HepG2 (cell line): Measurements from ENCODE around the gene LTB4R. TPM values are rescaled to one million over a fixed set of nuclear protein-coding genes. Genes with fewer than 3 reads are reported as not detected.
A peak's percentile ranks its signal among the peaks of the same experiment; 100 is the strongest.

ENCODE experiments used
- BRF2 ChIP-seq: sonication (generic); formaldehyde crosslinking; IDR thresholded peaks from 2 replicates; pipeline ENCODE4 v1.8.1; 2022; ENCODE audit warnings: mild to moderate bottlenecking, missing genetic modification reagents
- CREBL2 ChIP-seq: sonication (generic); formaldehyde crosslinking; IDR thresholded peaks from 2 replicates; pipeline ENCODE4 v1.8.1; 2023; ENCODE audit warnings: missing genetic modification reagents, mild to moderate bottlenecking, borderline replicate concordance
- DMAP1 ChIP-seq: IDR thresholded peaks from 2 replicates; pipeline ENCODE4 v1.6.1; 2016
- E2F2 ChIP-seq: sonication (generic); formaldehyde crosslinking; IDR thresholded peaks from 2 replicates; pipeline ENCODE4 v1.4.0; 2020; ENCODE audit warnings: missing genetic modification reagents, borderline replicate concordance
- EED ChIP-seq: sonication (generic); formaldehyde crosslinking; IDR thresholded peaks from 2 replicates; pipeline ENCODE4 v1.5.0; 2020; ENCODE audit warnings: mild to moderate bottlenecking, missing genetic modification reagents
- EZH2 ChIP-seq: conservative IDR thresholded peaks from 2 replicates; pipeline ENCODE4 v1.6.1; 2012; ENCODE audit warnings: mild to moderate bottlenecking, low read depth, low read length, moderate library complexity
- FUBP1 ChIP-seq: sonication (generic); formaldehyde crosslinking; IDR thresholded peaks from 2 replicates; pipeline ENCODE4 v1.5.1; 2020; ENCODE audit warnings: missing genetic modification reagents, mild to moderate bottlenecking, borderline replicate concordance
- GFI1 ChIP-seq: sonication (generic); formaldehyde crosslinking; IDR thresholded peaks from 2 replicates; pipeline ENCODE4 v1.5.0; 2020; ENCODE audit warnings: missing genetic modification reagents, mild to moderate bottlenecking, borderline replicate concordance
- HOXA5 ChIP-seq: sonication (generic); formaldehyde crosslinking; IDR thresholded peaks from 2 replicates; pipeline ENCODE4 v1.4.0; 2020; ENCODE audit warnings: missing genetic modification reagents
- IKZF4 ChIP-seq: sonication (generic); formaldehyde crosslinking; IDR thresholded peaks from 2 replicates; pipeline ENCODE4 v1.5.1; 2020; ENCODE audit warnings: borderline replicate concordance, mild to moderate bottlenecking, low read depth, missing genetic modification reagents; ENCODE audit errors: not compliant biosample characterization
- KDM5A ChIP-seq: fragments of 200-600 bp; sonication (generic); IDR thresholded peaks from 2 replicates; pipeline ENCODE4 v1.7.0; 2018; ENCODE audit warnings: antibody characterized with exemption, mild to moderate bottlenecking, low read length, borderline replicate concordance
- MAX ChIP-seq: IDR thresholded peaks from 2 replicates; pipeline ENCODE4 v1.6.1; 2012; ENCODE audit warnings: inconsistent platforms
- MTF1 ChIP-seq: sonication (generic); formaldehyde crosslinking; IDR thresholded peaks from 2 replicates; pipeline ENCODE4 v1.5.0; 2020; ENCODE audit warnings: missing genetic modification reagents
- NFATC3 ChIP-seq: sonication (generic); formaldehyde crosslinking; IDR thresholded peaks from 2 replicates; pipeline ENCODE4 v1.5.1; 2020; ENCODE audit warnings: mild to moderate bottlenecking, missing genetic modification reagents
- RFX3 ChIP-seq: IDR thresholded peaks from 2 replicates; pipeline ENCODE4 v1.6.1; 2016; ENCODE audit warnings: missing biosample characterization, missing genetic modification reagents
- RNF2 ChIP-seq: fragments of 450-650 bp; conservative IDR thresholded peaks from 2 replicates; pipeline ENCODE4 v1.6.1; 2016; ENCODE audit warnings: low read depth
- RNF219 ChIP-seq: sonication (generic); formaldehyde crosslinking; IDR thresholded peaks from 2 replicates; pipeline ENCODE4 v1.5.0; 2020; ENCODE audit warnings: mild to moderate bottlenecking, missing genetic modification reagents
- SP1 ChIP-seq, 2 experiments: fragments of 450-650 bp in 1 of 2; sonication (generic) in 1 of 2; formaldehyde crosslinking in 1 of 2; IDR thresholded peaks; 2 replicates each; pipeline versions ENCODE4 v1.4.0 to v1.6.1; 2016 to 2020; ENCODE audit warnings: missing genetic modification reagents in 1 of 2
- ZBTB3 ChIP-seq: sonication (generic); formaldehyde crosslinking; IDR thresholded peaks from 2 replicates; pipeline ENCODE4 v1.4.0; 2020; ENCODE audit warnings: low read depth, mild to moderate bottlenecking, moderate library complexity, missing genetic modification reagents, borderline replicate concordance
- ZMYM4 ChIP-seq: sonication (generic); formaldehyde crosslinking; IDR thresholded peaks from 2 replicates; pipeline ENCODE4 v1.8.1; 2023; ENCODE audit warnings: mild to moderate bottlenecking, missing genetic modification reagents
- ZNF737 ChIP-seq: sonication (generic); formaldehyde crosslinking; IDR thresholded peaks from 2 replicates; pipeline ENCODE4 v1.5.0; 2020; ENCODE audit warnings: missing genetic modification reagents, mild to moderate bottlenecking, borderline replicate concordance
- ZNF850 ChIP-seq: sonication (generic); formaldehyde crosslinking; conservative IDR thresholded peaks from 2 replicates; pipeline ENCODE4 v1.9.0; 2021; ENCODE audit warnings: mild to moderate bottlenecking, missing genetic modification reagents
- ZNF879 ChIP-seq: sonication (generic); formaldehyde crosslinking; IDR thresholded peaks from 2 replicates; pipeline ENCODE4 v1.8.1; 2023; ENCODE audit warnings: missing genetic modification reagents
- ZSCAN29 ChIP-seq: sonication (generic); formaldehyde crosslinking; conservative IDR thresholded peaks from 2 replicates; pipeline ENCODE4 v1.4.0; 2020; ENCODE audit warnings: mild to moderate bottlenecking, missing genetic modification reagents
- polyA plus RNA-seq, 8 experiments: library from polyadenylated mRNA; depleted of rRNA in 3 of 8; stranded (reverse) in 7 of 8; unstranded in 1 of 8; fragments of >200 nt; fragmentation: Illumina TruSeq in 4 of 8; extraction: Trizol in 4 of 8; gene quantifications; 2 replicates each; pipeline versions ENCODE4 v1.2.1 to v1.2.3, GENCODE V29; 2011 to 2016; ENCODE audit warnings: low read depth in 4 of 8, missing spikeins in 1 of 8, mixed read lengths in 1 of 8; ENCODE audit not compliant: insufficient read depth in 1 of 8
- total RNA-seq, 5 experiments: library from RNA; depleted of rRNA; stranded (reverse); fragments of >200 nt; fragmentation: Illumina TruSeq; extraction: Trizol; gene quantifications; 2 replicates each; pipeline ENCODE4 v1.2.3, GENCODE V29; 2016; ENCODE audit warnings: low read depth in 1 of 5

LTB4R gene
- total and polyA plus RNA-seq, 2 of the 13 experiments (the other 11 are each of a cell fraction or from before 2014, with no cell fraction given), result 3.2 to 8.2 TPM

- peak; percentile 57; the same call in 1 of the 2 replicates for TF ChIP-seq EED (CRISPR knock-in tag)
- no peak for TF ChIP-seq ZBTB3 (CRISPR knock-in tag)
- TF ChIP-seq NFATC3 (CRISPR knock-in tag), result peak; percentile 92; the same call in 1 of the 2 replicates
- TF ChIP-seq ZNF850 (CRISPR knock-in tag), result no peak
- TF ChIP-seq CREBL2 (CRISPR knock-in tag), result 0 out of 2 replicates have a peak, but pooled peaks have one; percentile 78
- no peak for TF ChIP-seq ZMYM4 (CRISPR knock-in tag)
- no peak for TF ChIP-seq KDM5A
- no peak for TF ChIP-seq RNF219 (CRISPR knock-in tag)
- no peak for TF ChIP-seq DMAP1 (CRISPR knock-in tag)
- no peak for TF ChIP-seq ZSCAN29 (CRISPR knock-in tag)
- TF ChIP-seq BRF2 (CRISPR knock-in tag), result no peak
- no peak for TF ChIP-seq MAX
- TF ChIP-seq GFI1 (CRISPR knock-in tag), result no peak
- no peak for TF ChIP-seq HOXA5 (CRISPR knock-in tag)
- no peak for TF ChIP-seq MTF1 (CRISPR knock-in tag)
- TF ChIP-seq EZH2, result no peak
- TF ChIP-seq FUBP1 (CRISPR knock-in tag), result peak; percentile 97; the same call in 1 of the 2 replicates
- TF ChIP-seq E2F2, result peak; percentile 37; the same call in 1 of the 2 replicates
- TF ChIP-seq ZNF879, result 0 out of 2 replicates have a peak, but pooled peaks have one; percentile 1
- TF ChIP-seq RNF2, result no peak
- TF ChIP-seq ZNF737 (CRISPR knock-in tag), result no peak
- peak; percentile 45 for TF ChIP-seq IKZF4 (CRISPR knock-in tag)
- 0 out of 2 replicates have a peak, but pooled peaks have one; percentile 18 for TF ChIP-seq SP1 (IDR thresholded peaks at IDR 0.05)
- no peak for TF ChIP-seq SP1 (CRISPR knock-in tag; IDR thresholded peaks at IDR 0.05)
- no peak for TF ChIP-seq RFX3
Observed at GRCh38 chr14:24270537-24271133, 40.7 kb upstream of the LTB4R start (continued).
